ENCODE data around the gene KLF1. TPM values are rescaled to one million over a fixed set of nuclear protein-coding genes. Genes with fewer than 3 reads are reported as not detected.
A peak's percentile ranks its signal among the peaks of the same experiment; 100 is the strongest.

The KLF1 gene
- total and polyA plus RNA-seq, 2 of the 13 experiments (the other 11 are each of a cell fraction or from before 2014, with no cell fraction given), result not detected

DNA sequence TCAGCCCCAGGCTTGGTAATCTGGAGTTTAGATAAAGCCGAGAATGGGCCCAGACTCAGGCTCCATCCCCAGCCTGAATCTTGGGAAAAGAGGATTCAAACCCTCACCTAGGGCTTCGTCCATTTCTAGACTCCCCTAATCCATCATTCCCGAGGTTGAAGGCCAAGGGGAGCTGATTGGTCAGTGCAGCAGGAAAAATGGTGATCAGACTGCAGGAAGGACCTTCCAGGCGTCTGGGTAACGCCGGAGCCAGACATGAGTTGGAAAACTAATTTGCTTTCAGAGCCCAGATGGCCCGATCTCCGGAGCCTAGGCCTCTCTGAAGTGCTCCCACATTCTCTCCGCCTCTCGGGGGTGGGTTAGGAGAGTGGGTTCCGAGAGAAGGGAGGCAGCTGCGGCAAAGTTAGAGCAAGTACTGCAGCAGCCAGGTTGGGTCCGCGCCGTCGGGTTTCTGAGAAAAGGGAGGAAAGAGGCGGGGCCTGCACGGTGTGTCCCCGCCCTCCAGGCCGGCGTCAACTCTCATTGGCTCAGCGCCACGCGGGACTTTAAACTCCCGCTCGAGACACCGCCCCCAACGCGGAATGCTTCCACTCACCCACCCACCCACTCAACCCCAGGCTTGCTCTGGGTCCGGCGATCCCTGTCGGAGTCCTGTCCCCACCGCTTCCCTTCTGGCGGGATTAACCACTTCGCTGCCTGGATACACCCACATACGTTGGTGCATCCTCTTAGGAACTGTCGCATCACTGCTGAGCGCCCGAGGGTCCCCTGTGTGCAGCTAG is 51.8 kb downstream of the KLF1 start:
- H3K4me3 ChIP-seq (replicated peaks in 1 of 3; ENCODE audit: insufficient read depth in 1 of 3, low read depth in 2 of 3, low read length in 3 of 3), result peak overlapping the region in 1 of 3 experiments; percentile 79; a peak in 1 of 6 replicates
- H3K9me3 ChIP-seq (ENCODE audit: low read length), result no peaks in the 10 kb centered on the region
- H3K4me1 ChIP-seq (ENCODE audit: insufficient read depth, low read length), result peaks cover 59% of the 10 kb centered on the region
- in situ Hi-C loops (cut with HindIII; ENCODE audit: extremely low pct_ligation_motif_present, low pct_unique_long_range_greater_than_20kb) (loop anchor here (5.0 kb wide), 1 partner anchor 63 kb away; no protein-coding TSS in a partner anchor), intact Hi-C loops (cut with micrococcal nuclease; ENCODE audit: unreplicated experiment) (no loop called here)
- peak overlapping the region; percentile 67 for H3K4me2 ChIP-seq (ENCODE audit: low read depth, low read length)
- CTCF ChIA-PET (ENCODE audit: low intra/inter-chr PET ratio, low total read pairs), result no interaction called here
- FAIRE-seq (no peak), ATAC-seq (peak; percentile 24), DNase-seq (ENCODE audit: low spot score) (no peak)
- H3K27me3 ChIP-seq (ENCODE audit: control insufficient read depth in 1 of 2, insufficient read depth in 2 of 2, low read length in 2 of 2), result peaks cover 0 to 22% of the 10 kb centered on the region in 2 experiments; a peak in 2 of 5 replicates
- POLR2A ChIA-PET, result interaction anchor here (0.6 kb wide), 1 partner anchor 11 kb away, joined by 3 read pairs; no protein-coding TSS in a partner anchor
- H4K20me1 ChIP-seq (ENCODE audit: insufficient read depth, low read length), result no peaks in the 10 kb centered on the region
- no peak overlapping the region for H2AFZ ChIP-seq (ENCODE audit: low read length)
- no peak overlapping the region for H3K27ac ChIP-seq (ENCODE audit: extremely low read length, insufficient read depth, low read length)
- no TSS peak for BruUV-seq (replicated peaks)
- no peaks in the 10 kb centered on the region for H3K36me3 ChIP-seq (replicated peaks in 1 of 2; ENCODE audit: control insufficient read depth in 1 of 2, insufficient read depth in 2 of 2, low read length in 2 of 2)
- H3K79me2 ChIP-seq (ENCODE audit: insufficient read depth, low read length), result no peaks in the 10 kb centered on the region
- no peak overlapping the region for H3K9ac ChIP-seq (ENCODE audit: insufficient read depth, low read depth, low read length)
- 23% methylated on average over 14 of the region's 39 CpGs for WGBS (ENCODE audit: low lambda C conversion rate)
- TF ChIP-seq SP1 (IDR thresholded peaks at IDR 0.05) (no peak), SP1 (CRISPR knock-in tag; IDR thresholded peaks at IDR 0.05) (peak; percentile 44; the same call in 1 of the 2 replicates), HMGA1 (CRISPR knock-in tag; conservative IDR thresholded peaks at IDR 0.05) (no peak), ZNF660 (CRISPR knock-in tag; IDR thresholded peaks at IDR 0.05; ENCODE audit: borderline replicate concordance, low read depth) (no peak), ZNF703 (CRISPR knock-in tag; IDR thresholded peaks at IDR 0.05; ENCODE audit: borderline replicate concordance) (no peak), ZNF780A (CRISPR knock-in tag; IDR thresholded peaks at IDR 0.05) (no peak), ZNF878 (CRISPR knock-in tag; IDR thresholded peaks at IDR 0.05) (no peak), ZNF333 (CRISPR knock-in tag; IDR thresholded peaks at IDR 0.05; ENCODE audit: borderline replicate concordance) (no peak), SMAD9 (CRISPR knock-in tag; IDR thresholded peaks at IDR 0.05) (no peak), PHF5A (CRISPR knock-in tag; IDR thresholded peaks at IDR 0.05; ENCODE audit: low read depth, unreplicated experiment) (no peak), ZNF652 (CRISPR knock-in tag; IDR thresholded peaks at IDR 0.05; ENCODE audit: borderline replicate concordance, low read depth) (peak; percentile 85), ZNF777 (CRISPR knock-in tag; IDR thresholded peaks at IDR 0.05) (peak; percentile 99), ATF7 (IDR thresholded peaks at IDR 0.05) (no peak), ATF7 (CRISPR knock-in tag; IDR thresholded peaks at IDR 0.05) (no peak), EEA1 (CRISPR knock-in tag; IDR thresholded peaks at IDR 0.05; ENCODE audit: borderline replicate concordance) (no peak), RBM22 (optimal IDR thresholded peaks at IDR 0.05; ENCODE audit: low read length) (no peak), KAT8 (CRISPR knock-in tag; IDR thresholded peaks at IDR 0.05) (no peak), MED8 (CRISPR knock-in tag; IDR thresholded peaks at IDR 0.05; ENCODE audit: insufficient replicate concordance) (no peak), U2AF2 (IDR thresholded peaks at IDR 0.05; ENCODE audit: low read depth, low read length) (no peak), BRCA1 (CRISPR knock-in tag; IDR thresholded peaks at IDR 0.05) (no peak)
- TF ChIP-seq, protein P1, sequence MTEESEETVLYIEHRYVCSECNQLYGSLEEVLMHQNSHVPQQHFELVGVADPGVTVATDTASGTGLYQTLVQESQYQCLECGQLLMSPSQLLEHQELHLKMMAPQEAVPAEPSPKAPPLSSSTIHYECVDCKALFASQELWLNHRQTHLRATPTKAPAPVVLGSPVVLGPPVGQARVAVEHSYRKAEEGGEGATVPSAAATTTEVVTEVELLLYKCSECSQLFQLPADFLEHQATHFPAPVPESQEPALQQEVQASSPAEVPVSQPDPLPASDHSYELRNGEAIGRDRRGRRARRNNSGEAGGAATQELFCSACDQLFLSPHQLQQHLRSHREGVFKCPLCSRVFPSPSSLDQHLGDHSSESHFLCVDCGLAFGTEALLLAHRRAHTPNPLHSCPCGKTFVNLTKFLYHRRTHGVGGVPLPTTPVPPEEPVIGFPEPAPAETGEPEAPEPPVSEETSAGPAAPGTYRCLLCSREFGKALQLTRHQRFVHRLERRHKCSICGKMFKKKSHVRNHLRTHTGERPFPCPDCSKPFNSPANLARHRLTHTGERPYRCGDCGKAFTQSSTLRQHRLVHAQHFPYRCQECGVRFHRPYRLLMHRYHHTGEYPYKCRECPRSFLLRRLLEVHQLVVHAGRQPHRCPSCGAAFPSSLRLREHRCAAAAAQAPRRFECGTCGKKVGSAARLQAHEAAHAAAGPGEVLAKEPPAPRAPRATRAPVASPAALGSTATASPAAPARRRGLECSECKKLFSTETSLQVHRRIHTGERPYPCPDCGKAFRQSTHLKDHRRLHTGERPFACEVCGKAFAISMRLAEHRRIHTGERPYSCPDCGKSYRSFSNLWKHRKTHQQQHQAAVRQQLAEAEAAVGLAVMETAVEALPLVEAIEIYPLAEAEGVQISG (CRISPR knock-in tag; IDR thresholded peaks at IDR 0.05), result no peak
- TF ChIP-seq, protein P2, sequence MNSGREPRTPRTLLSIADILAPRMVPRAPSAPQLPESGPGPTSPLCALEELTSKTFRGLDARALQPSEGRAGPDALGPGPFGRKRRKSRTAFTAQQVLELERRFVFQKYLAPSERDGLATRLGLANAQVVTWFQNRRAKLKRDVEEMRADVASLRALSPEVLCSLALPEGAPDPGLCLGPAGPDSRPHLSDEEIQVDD (CRISPR knock-in tag; IDR thresholded peaks at IDR 0.05; ENCODE audit: borderline replicate concordance), result no peak
- TF ChIP-seq, protein P3, sequence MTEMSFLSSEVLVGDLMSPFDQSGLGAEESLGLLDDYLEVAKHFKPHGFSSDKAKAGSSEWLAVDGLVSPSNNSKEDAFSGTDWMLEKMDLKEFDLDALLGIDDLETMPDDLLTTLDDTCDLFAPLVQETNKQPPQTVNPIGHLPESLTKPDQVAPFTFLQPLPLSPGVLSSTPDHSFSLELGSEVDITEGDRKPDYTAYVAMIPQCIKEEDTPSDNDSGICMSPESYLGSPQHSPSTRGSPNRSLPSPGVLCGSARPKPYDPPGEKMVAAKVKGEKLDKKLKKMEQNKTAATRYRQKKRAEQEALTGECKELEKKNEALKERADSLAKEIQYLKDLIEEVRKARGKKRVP (CRISPR knock-in tag; IDR thresholded peaks at IDR 0.05), result no peak
